PC-9 (cell line): ENCODE data around the gene ATP5PO.

Source experiments
- CTCF ChIP-seq: fragments of 200-600 bp; sonication (generic); conservative IDR thresholded peaks from 2 replicates; pipeline ENCODE4 v1.6.1; 2017; ENCODE audit warnings: mixed run types, antibody characterized with exemption, mild to moderate bottlenecking, moderate library complexity
- EZH2 ChIP-seq: fragments of 200-600 bp; sonication (generic); IDR thresholded peaks from 2 replicates; pipeline ENCODE4 v1.8.0; 2017; ENCODE audit warnings: antibody characterized with exemption, low read depth

DNA sequence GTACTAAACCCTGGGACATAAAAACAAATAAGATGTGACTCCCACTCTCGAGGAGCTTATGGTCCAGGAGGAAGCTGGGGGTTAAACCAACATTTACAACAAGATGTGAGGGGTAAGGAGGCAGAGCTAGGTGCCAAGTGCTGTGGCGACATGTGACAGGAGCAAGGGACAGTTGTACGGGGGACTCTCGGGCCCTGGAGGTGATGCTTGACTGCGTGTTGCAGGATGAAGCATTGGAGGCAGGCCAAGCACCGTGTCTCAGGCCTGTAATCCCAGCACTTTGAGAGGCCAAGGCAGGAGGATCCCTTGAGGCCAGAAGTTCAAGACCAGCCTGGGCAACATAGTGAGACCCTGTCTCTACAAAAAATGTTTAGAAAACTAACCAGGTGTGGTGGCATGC lies 36.8 kb downstream of the ATP5PO start:
- TF ChIP-seq CTCF (no peak), EZH2 (no peak)
